22Rv1 (cell line): ENCODE data around the gene RARS2.

Experiments
- H3K27ac ChIP-seq: fragments of 450-650 bp; 2 replicates; pipeline ENCODE4 v1.5.1; 2017
- CTCF ChIP-seq: fragments of 450-650 bp; IDR thresholded peaks from 2 replicates; pipeline ENCODE4 v1.5.1; 2017; ENCODE audit warnings: mild to moderate bottlenecking
- ZFX ChIP-seq: fragments of 450-650 bp; IDR thresholded peaks from 2 replicates; pipeline ENCODE4 v1.6.1; 2017; ENCODE audit warnings: antibody characterized with exemption, borderline replicate concordance

RARS2 gene

GRCh38 chr6:87589693-87590416 lies at the start of gene RARS2, which contains the start of gene ORC3:
Gene RARS2 (minus strand): TSS chr6:87589987. CDS start chr6:87589957, 30 bp downstream.
Gene ORC3 (plus strand): TSS chr6:87590135. CDS start chr6:87590169, 34 bp downstream.
- TF ChIP-seq CTCF (no peak), ZFX (no peak)
- peak within 1 kb of the TSS; percentile 69 for H3K27ac ChIP-seq

DNA sequence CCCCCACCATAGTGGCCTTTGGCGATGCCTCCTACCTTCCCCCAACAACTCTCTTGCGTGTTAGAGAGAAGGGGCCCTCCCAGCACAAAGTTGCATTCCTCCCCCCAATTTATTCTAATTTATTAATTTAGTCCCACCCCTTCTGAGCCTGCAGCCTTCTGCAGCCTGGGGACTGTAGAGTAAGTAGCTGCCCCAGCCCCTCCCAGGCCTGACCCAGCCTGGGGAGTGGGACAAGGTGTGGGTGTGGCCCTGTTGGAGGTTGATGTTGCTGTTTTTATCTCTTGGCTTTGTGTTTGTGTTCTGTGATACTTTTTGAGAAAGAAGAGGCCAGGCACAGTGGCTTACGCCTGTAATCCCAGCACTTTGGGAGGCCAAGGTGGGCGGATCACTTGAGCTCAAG lies 49.6 kb upstream of the RARS2 start:
- no peak overlapping the region for H3K27ac ChIP-seq
- TF ChIP-seq CTCF (no peak), ZFX (no peak)

GRCh38 chr6:87637106-87637505 lies 47.3 kb upstream of the RARS2 start:
- TF ChIP-seq CTCF = no peak
- TF ChIP-seq ZFX = no peak
- H3K27ac ChIP-seq = no peak overlapping the region

DNA sequence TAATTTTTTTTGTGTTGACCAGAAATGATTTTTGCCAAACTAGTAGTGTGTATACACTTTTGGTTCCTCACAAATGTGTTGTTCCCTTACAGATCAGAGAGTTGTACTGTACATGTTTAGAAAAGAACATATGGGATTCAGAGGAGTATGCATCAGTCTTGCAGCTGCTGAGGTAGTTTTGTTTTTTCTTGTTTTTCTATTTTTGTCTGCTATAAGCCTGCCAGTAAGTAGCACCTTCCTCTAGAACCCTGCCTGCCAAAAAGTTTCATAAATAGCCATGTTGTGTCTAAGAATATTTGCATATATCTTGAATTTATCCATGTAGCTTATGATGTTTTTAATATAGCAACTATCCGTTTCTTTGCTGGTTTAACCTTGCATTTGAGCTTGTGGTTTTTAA lies 46.5 kb upstream of the RARS2 start:
- TF ChIP-seq ZFX = no peak
- no peak for TF ChIP-seq CTCF
- H3K27ac ChIP-seq = no peak overlapping the region

GRCh38 chr6:87633851-87634250 lies 44.1 kb upstream of the RARS2 start:
- no peak overlapping the region for H3K27ac ChIP-seq
- TF ChIP-seq ZFX (no peak), CTCF (no peak)

DNA sequence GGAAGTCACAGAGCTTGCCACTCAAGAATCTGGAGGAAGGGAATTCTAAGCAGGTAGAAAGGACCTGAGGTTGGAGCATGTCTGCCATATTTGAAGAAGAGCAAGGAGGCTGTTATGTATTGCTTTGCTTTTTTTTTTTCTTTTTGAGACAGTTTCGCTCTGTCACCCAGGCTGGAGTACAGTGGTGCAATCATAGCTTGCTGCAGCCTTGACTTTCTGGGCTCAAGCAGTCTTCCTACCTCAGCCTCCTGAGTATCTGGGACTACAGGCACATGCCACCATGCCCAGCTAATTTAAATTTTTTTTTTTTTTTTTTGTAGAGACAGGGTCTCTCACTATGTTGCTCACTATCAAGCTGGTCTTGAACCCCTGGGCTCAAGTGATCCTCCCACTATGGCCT lies 41.0 kb upstream of the RARS2 start:
- H3K27ac ChIP-seq = no peak overlapping the region
- no peak for TF ChIP-seq CTCF
- TF ChIP-seq ZFX = no peak

GRCh38 chr6:87628881-87629280 lies 39.1 kb upstream of the RARS2 start:
- TF ChIP-seq ZFX (no peak), CTCF (no peak)
- H3K27ac ChIP-seq = no peak overlapping the region
